GM23338 (cell line): ENCODE data around the gene IDI2.

Experiments
- CREB1 ChIP-seq: fragments of 250-450 bp; sonication (Bioruptor Pico); IDR thresholded peaks from 2 replicates; pipeline ENCODE4 v1.5.0; 2020; ENCODE audit warnings: low read depth, mild to moderate bottlenecking, moderate library complexity
- CTCF ChIP-seq, 2 experiments: fragments of 200-600 bp in 1 of 2; sonication (generic) in 1 of 2; conservative IDR thresholded peaks; 2 replicates each; pipeline versions ENCODE4 v1.5.1 to v1.6.1; 2016 to 2017; ENCODE audit warnings: antibody characterized with exemption in 2 of 2, low read depth in 2 of 2, mild to moderate bottlenecking in 2 of 2, moderate library complexity in 1 of 2
- EZH2 ChIP-seq: fragments of 200-600 bp; sonication (generic); IDR thresholded peaks from one replicate; pipeline ENCODE4 v1.8.0; 2017; ENCODE audit warnings: antibody characterized with exemption, mild to moderate bottlenecking, low read depth; ENCODE audit not compliant: unreplicated experiment
- EZH2phosphoT487 ChIP-seq: fragments of 200-600 bp; sonication (generic); IDR thresholded peaks from one replicate; pipeline ENCODE4 v1.8.1; 2018; ENCODE audit warnings: antibody characterized with exemption; ENCODE audit not compliant: unreplicated experiment
- JUNB ChIP-seq: IDR thresholded peaks from one replicate; pipeline ENCODE4 v1.6.1; 2016; ENCODE audit warnings: antibody characterized with exemption; ENCODE audit not compliant: unreplicated experiment
- NANOG ChIP-seq: IDR thresholded peaks from 2 replicates; pipeline ENCODE4 v1.6.1; 2016; ENCODE audit warnings: antibody characterized with exemption, borderline replicate concordance
- POLR2AphosphoS5 ChIP-seq: IDR thresholded peaks from 2 replicates; pipeline ENCODE4 v1.6.1; 2016; ENCODE audit warnings: antibody characterized with exemption, low read depth
- REST ChIP-seq: IDR thresholded peaks from one replicate; pipeline ENCODE4 v1.6.1; 2018; ENCODE audit warnings: antibody characterized with exemption; ENCODE audit not compliant: unreplicated experiment
- STAT1 ChIP-seq: IDR thresholded peaks from one replicate; pipeline ENCODE4 v1.6.1; 2016; ENCODE audit warnings: antibody characterized with exemption; ENCODE audit not compliant: unreplicated experiment
- ZNF462 ChIP-seq: fragments of 250-450 bp; sonication (Bioruptor Pico); IDR thresholded peaks from 2 replicates; pipeline ENCODE4 v1.5.0; 2020; ENCODE audit warnings: mild to moderate bottlenecking, moderate library complexity

DNA sequence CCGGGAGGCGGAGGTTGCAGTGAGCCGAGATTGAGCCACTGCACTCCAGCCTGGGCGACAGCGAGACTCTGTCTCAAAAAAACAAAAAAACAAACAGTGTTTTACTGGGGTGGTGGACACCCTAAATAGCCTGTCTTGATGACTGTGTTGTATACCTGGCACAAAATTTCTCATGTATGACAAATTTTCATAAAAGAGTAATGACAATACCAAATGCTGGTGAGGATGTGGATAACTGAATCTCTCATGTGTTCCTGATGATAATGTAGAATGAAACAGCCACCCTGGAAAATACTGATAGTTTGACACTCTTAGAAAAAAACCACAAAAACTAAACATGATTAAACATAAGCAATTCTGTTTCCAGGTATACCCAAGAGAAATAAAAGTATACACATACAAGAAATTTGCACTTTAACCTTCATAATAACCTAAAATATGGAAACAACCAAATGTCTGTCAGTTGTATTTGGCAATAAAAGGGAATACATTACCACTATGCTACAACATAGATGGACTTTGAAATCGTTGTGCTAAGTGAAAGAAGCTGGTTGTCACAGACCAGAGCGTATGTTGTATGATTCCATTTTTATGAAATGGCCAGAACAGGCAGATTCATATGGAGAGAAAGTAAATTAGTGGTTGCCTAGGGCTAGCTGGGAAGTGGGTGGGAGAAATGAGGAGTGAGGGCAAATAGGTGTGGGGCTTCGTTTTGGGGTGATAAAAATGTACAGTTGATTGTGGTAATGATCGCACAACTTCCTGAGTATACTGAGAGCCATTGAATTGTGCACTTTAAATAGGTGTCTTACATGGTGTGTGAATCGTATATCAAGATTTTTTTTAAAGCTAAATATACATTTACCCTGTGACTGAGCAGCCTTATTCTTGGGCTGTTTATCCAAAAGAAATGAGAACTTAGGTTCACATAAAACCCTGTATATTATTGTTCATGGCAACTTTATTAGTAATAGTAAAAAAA lies 43.0 kb upstream of the IDI2 start:
- TF ChIP-seq CTCF (conservative IDR thresholded peaks at IDR 0.05; ENCODE audit: low read depth in 2 of 2) = no peak
- TF ChIP-seq POLR2AphosphoS5 = no peak
- TF ChIP-seq REST = no peak
- TF ChIP-seq EZH2 = no peak
- TF ChIP-seq STAT1 = no peak
- TF ChIP-seq ZNF462 (CRISPR knock-in tag) = no peak
- no peak for TF ChIP-seq JUNB
- no peak for TF ChIP-seq CREB1 (CRISPR knock-in tag)
- TF ChIP-seq NANOG = no peak
- TF ChIP-seq EZH2phosphoT487 = no peak
